Measurements from ENCODE around the gene TNK1. TPM values are rescaled to one million over a fixed set of nuclear protein-coding genes. Genes with fewer than 3 reads are reported as not detected.

The TNK1 gene
- total RNA-seq, 1 experiment from 2014 or later, result 10.1 TPM

GRCh38 chr17:7340179-7340578, 40.7 kb upstream of the TNK1 start:
- H2BK5ac ChIP-seq (ENCODE audit: insufficient read length, low read length), result no peak overlapping the region
- H4K5ac ChIP-seq (ENCODE audit: insufficient read length, low read depth, low read length), result no peak overlapping the region
- H3K27ac ChIP-seq (ENCODE audit: insufficient read length, low read depth, low read length), result no peak overlapping the region
- H3K18ac ChIP-seq (ENCODE audit: insufficient read length, low read depth, low read length), result no peak overlapping the region
- H3K56ac ChIP-seq (ENCODE audit: insufficient read length, low read depth, low read length), result no peak overlapping the region
- no peak overlapping the region for H4K91ac ChIP-seq (ENCODE audit: insufficient read length, low read depth, low read length)
- H3K36me3 Mint-ChIP-seq (ENCODE audit: insufficient read depth in 1 of 3, low read depth in 3 of 3), result peaks cover 0 to 2% (median 0%) of the 10 kb centered on the region in 3 experiments; a peak in 2 of 7 replicates
- DNase-seq, result no peak
- no peak overlapping the region for H3K4me3 Mint-ChIP-seq
- no peak overlapping the region for H3K4ac ChIP-seq (ENCODE audit: low read depth, low read length)
- H3K79me1 ChIP-seq (ENCODE audit: insufficient read depth, low read depth, low read length, poor library complexity, severe bottlenecking), result no peaks in the 10 kb centered on the region
- H4K8ac ChIP-seq (replicated peaks; ENCODE audit: insufficient read length, low read depth, low read length), result no peak overlapping the region
- H3K79me2 ChIP-seq (ENCODE audit: insufficient read depth, low read length), result no peaks in the 10 kb centered on the region
- peaks cover 12 to 26% of the 10 kb centered on the region in 2 experiments for H3K4me1 Mint-ChIP-seq
- H3K27me3 ChIP-seq (ENCODE audit: insufficient read depth, low read length), result no peaks in the 10 kb centered on the region
- H2AK5ac ChIP-seq (ENCODE audit: insufficient read length, low read length), result no peak overlapping the region
- no peak overlapping the region for H3K9ac ChIP-seq (ENCODE audit: extremely low read depth, insufficient read length, low read length)
- no peak overlapping the region for H2BK120ac ChIP-seq (ENCODE audit: low read depth, low read length, poor library complexity, severe bottlenecking)
- no peak overlapping the region for H2BK12ac ChIP-seq (ENCODE audit: insufficient read length, low read depth, low read length)
- H3K4me2 ChIP-seq (ENCODE audit: insufficient read depth, insufficient read length, low read length), result no peak overlapping the region
- H2BK15ac ChIP-seq (ENCODE audit: low read depth, low read length), result no peak overlapping the region
- no peaks in the 10 kb centered on the region; the same call in 1 of the 2 replicates for H3K27me3 Mint-ChIP-seq (ENCODE audit: low read depth)
- no peaks in the 10 kb centered on the region for H3K9me3 Mint-ChIP-seq
- no peak overlapping the region for H3K14ac ChIP-seq (ENCODE audit: insufficient read depth, low read length)
- H3K4me1 ChIP-seq (ENCODE audit: insufficient read depth, low read length), result peaks cover 4% of the 10 kb centered on the region; the same call in 1 of the 2 replicates
- no peak overlapping the region for H3T11ph ChIP-seq (ENCODE audit: low read length)
- no peak overlapping the region for H3K27ac Mint-ChIP-seq
- no peak overlapping the region for H2BK20ac ChIP-seq (ENCODE audit: low read depth, low read length, poor library complexity, severe bottlenecking)
- H2AFZ ChIP-seq (ENCODE audit: low read length), result no peak overlapping the region
- no peaks in the 10 kb centered on the region for H3K23me2 ChIP-seq (ENCODE audit: insufficient read length, low read depth, low read length, poor library complexity, severe bottlenecking)
- no CpG with 5 or more reads among the region's 2 CpGs for WGBS (ENCODE audit: extremely low coverage, insufficient read length, low lambda C conversion rate)
- no peak for TF ChIP-seq CTCF (conservative IDR thresholded peaks at IDR 0.05)
- no peak overlapping the region for H3K23ac ChIP-seq (ENCODE audit: insufficient read length, low read depth, low read length)
- no peaks in the 10 kb centered on the region for H4K20me1 ChIP-seq (ENCODE audit: control insufficient read depth, insufficient read depth, insufficient read length)
- H3K9me3 ChIP-seq (ENCODE audit: control insufficient read depth, low read depth, low read length), result no peaks in the 10 kb centered on the region

Measured in H9 (cell line).